ENCODE data around the gene RNF222. TPM values are rescaled to one million over a fixed set of nuclear protein-coding genes. Genes with fewer than 3 reads are reported as not detected.
A peak's percentile ranks its signal among the peaks of the same experiment; 100 is the strongest.

RNF222 gene
- total and polyA plus RNA-seq, 2 of the 8 experiments (the other 6 are each of a cell fraction or from before 2014, with no cell fraction given) = not detected

DNA sequence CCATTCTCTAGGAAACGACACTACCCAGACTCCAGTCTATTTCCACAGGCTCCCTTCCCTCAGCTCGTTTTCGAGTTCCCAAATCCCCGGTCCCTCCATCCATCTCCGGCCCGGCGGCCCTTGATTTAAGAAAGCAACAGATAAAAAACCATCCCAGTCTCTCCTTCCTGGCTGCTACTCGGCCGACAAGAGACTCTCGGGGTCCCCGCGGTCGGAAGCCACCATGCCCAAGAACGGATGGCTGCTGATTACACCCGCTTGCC is 14.8 kb downstream of the RNF222 start:
- H2BK5ac ChIP-seq (ENCODE audit: low read depth, low read length) = no peak overlapping the region; the same call in 1 of the 2 replicates
- H4K8ac ChIP-seq (ENCODE audit: extremely low read depth, insufficient read depth, low read length) = peak overlapping the region; percentile 98; the same call in 1 of the 2 replicates
- H4K91ac ChIP-seq (replicated peaks; ENCODE audit: insufficient read length, low read length) = no peak overlapping the region
- no peak overlapping the region for H3K4ac ChIP-seq (replicated peaks; ENCODE audit: insufficient read length, low read depth, low read length)
- H3K27me3 ChIP-seq (replicated peaks in 1 of 4; ENCODE audit: control insufficient read depth in 3 of 4, extremely low read depth in 1 of 4, insufficient read depth in 3 of 4, low read length in 3 of 4) = no peaks in the 10 kb centered on the region
- H3K27ac ChIP-seq (ENCODE audit: low read depth, low read length) = peak overlapping the region; percentile 76
- peak overlapping the region; percentile 52 for H4K5ac ChIP-seq (ENCODE audit: insufficient read length, low read depth, low read length)
- peak overlapping the region; percentile 91 to 100 (median 98) for H3K4me3 ChIP-seq (ENCODE audit: extremely low read depth in 1 of 4, insufficient read depth in 2 of 4, low read depth in 3 of 4, low read length in 4 of 4)
- H3K18ac ChIP-seq (ENCODE audit: extremely low read depth, low read length) = no peak overlapping the region
- H3K4me1 ChIP-seq (replicated peaks in 1 of 4; ENCODE audit: control insufficient read depth in 3 of 4, insufficient read depth in 4 of 4, low read length in 3 of 4) = peaks cover 0 to 12% (median 4%) of the 10 kb centered on the region in 4 experiments; a peak in 5 of 7 replicates
- POLR2A ChIA-PET (ENCODE audit: partially characterized antibody) = interaction anchor here (0.7 to 4.6 kb wide), 37 partner anchors 11 to 389 kb away, joined by 3 to 51 read pairs (median 6); partner anchors contain the start of genes AURKB, NDEL1, RANGRF and RNF222
- no peak for DNase-seq (ENCODE audit: low read depth in 1 of 2, low spot score in 2 of 2)
- CTCF ChIA-PET (ENCODE audit: partially characterized antibody) = interaction anchor here (0.7 to 1.4 kb wide), 8 partner anchors 9 to 253 kb away, joined by 3 to 5 read pairs (median 3); partner anchors contain the start of gene SLC25A35
- H3K9ac ChIP-seq (replicated peaks in 1 of 4; ENCODE audit: extremely low read depth in 1 of 4, low read depth in 3 of 4, low read length in 3 of 4) = peak overlapping the region; percentile 92 to 98 (median 96)
- 3% methylated on average over 15 of the region's 15 CpGs; no CpG with 5 or more reads in 1 of the 2 experiments for WGBS, 2 experiments (ENCODE audit: extremely low coverage in 1 of 2, insufficient coverage in 1 of 2, insufficient read length in 1 of 2, insufficient replicate concordance in 2 of 2, low coverage in 1 of 2, low lambda C conversion rate in 2 of 2, missing lambda C conversion rate in 1 of 2)
- TF ChIP-seq GTF2F1 (IDR thresholded peaks at IDR 0.05; ENCODE audit: borderline replicate concordance, low read depth, low read length) = 0 out of 2 replicates have a peak, but pooled peaks have one; percentile 24
- TF ChIP-seq RXRA (IDR thresholded peaks at IDR 0.05; ENCODE audit: insufficient read depth, low read depth, low read length) = no peak
- TF ChIP-seq SUZ12 (IDR thresholded peaks at IDR 0.05; ENCODE audit: low read length) = no peak
- TF ChIP-seq ASH2L (IDR thresholded peaks at IDR 0.05; ENCODE audit: low read length) = peak; percentile 38
- TF ChIP-seq SP4 (IDR thresholded peaks at IDR 0.05; ENCODE audit: low read length) = peak; percentile 28; the same call in 1 of the 2 replicates
- TF ChIP-seq PHF8 (conservative IDR thresholded peaks at IDR 0.05; ENCODE audit: low read depth, low read length) = peak; percentile 93
- peaks cover 10 to 18% of the 10 kb centered on the region in 2 experiments for H4K20me1 ChIP-seq (replicated peaks in 1 of 2; ENCODE audit: control insufficient read depth in 1 of 2, insufficient read depth in 2 of 2, low read length in 2 of 2)
- peaks cover 9% of the 10 kb centered on the region; the same call in 1 of the 2 replicates for H3K23me2 ChIP-seq (ENCODE audit: low read depth, low read length)
- H2BK20ac ChIP-seq (ENCODE audit: low read length) = no peak overlapping the region
- H2BK12ac ChIP-seq (ENCODE audit: low read depth, low read length) = no peak overlapping the region
- no peak overlapping the region for H2BK120ac ChIP-seq (replicated peaks; ENCODE audit: low read depth, low read length)
- no peak overlapping the region for H2BK15ac ChIP-seq (ENCODE audit: low read length)
- H3K4me2 ChIP-seq (ENCODE audit: insufficient read depth in 1 of 2, low read depth in 2 of 2, low read length in 2 of 2) = peak overlapping the region; percentile 80 to 87
- H2AK5ac ChIP-seq (ENCODE audit: low read depth, low read length) = no peak overlapping the region
- H3K79me2 ChIP-seq (ENCODE audit: control insufficient read depth in 1 of 2, insufficient read depth in 2 of 2, low read length in 2 of 2) = peaks cover 13 to 37% of the 10 kb centered on the region in 2 experiments; a peak in 3 of 4 replicates
- 0 out of 2 replicates have a peak, but pooled peaks cover 2% of the 10 kb centered on the region for H3K79me1 ChIP-seq (ENCODE audit: low read depth, low read length)
- H2AFZ ChIP-seq (ENCODE audit: low read length) = no peak overlapping the region
- no peak overlapping the region for H3K23ac ChIP-seq (ENCODE audit: insufficient read length)
- H3K56ac ChIP-seq (replicated peaks; ENCODE audit: insufficient read length, low read depth, low read length) = no peak overlapping the region
- FAIRE-seq = no peak
- peaks cover 27 to 43% (median 36%) of the 10 kb centered on the region in 4 experiments for H3K36me3 ChIP-seq (ENCODE audit: control insufficient read depth in 2 of 4, insufficient read depth in 4 of 4, low read length in 3 of 4)
- no peaks in the 10 kb centered on the region for H3K9me3 ChIP-seq (ENCODE audit: insufficient read depth in 2 of 2, low read depth in 1 of 2, low read length in 1 of 2)
- no peak overlapping the region for H3K14ac ChIP-seq (ENCODE audit: insufficient read length)

Data from H1 (cell line).